Medulla oblongata (tissue), 1 donor: Measurements from ENCODE around the gene ZHX3.
A peak's percentile ranks its signal among the peaks of the same experiment; 100 is the strongest.
"Not testable (repeated sequence)": the region's sequence is repeated elsewhere in the genome, so short reads cannot be mapped to it uniquely, and the experiment has no call there.

Experiments
- DNase-seq: peaks from one replicate; pipeline ENCODE4 v3.0.0-alpha.2; 2015; ENCODE audit errors: extremely low spot score

Gene ZHX3

GRCh38 chr20:41258474-41258873 is 59.1 kb downstream of the ZHX3 start:
- no peak for DNase-seq

GRCh38 chr20:41256516-41256915 is 61.0 kb downstream of the ZHX3 start:
- DNase-seq, result no peak

- DNase-seq, result no peak
These were observed 61.9 kb downstream of the ZHX3 start for GRCh38 chr20:41255655-41256054.

GRCh38 chr20:41249411-41250281 is 67.9 kb downstream of the ZHX3 start:
- DNase-seq, result peak; percentile 78

GRCh38 chr20:41248368-41249024 is 69.0 kb downstream of the ZHX3 start:
- peak; percentile 85 for DNase-seq

- DNase-seq, result no peak
These were observed 69.8 kb downstream of the ZHX3 start for GRCh38 chr20:41247523-41248367.

GRCh38 chr20:41245086-41245707 is 72.3 kb downstream of the ZHX3 start:
- peak; percentile 81 for DNase-seq

GRCh38 chr20:41242807-41243206 is 74.7 kb downstream of the ZHX3 start:
- no peak for DNase-seq

- no peak for DNase-seq
These were observed 75.2 kb downstream of the ZHX3 start for GRCh38 chr20:41242352-41242751.

GRCh38 chr20:41237233-41237632 is 80.3 kb downstream of the ZHX3 start:
- DNase-seq, result not testable (repeated sequence)

GRCh38 chr20:41236818-41237217 is 80.7 kb downstream of the ZHX3 start:
- DNase-seq, result not testable (repeated sequence)

- peak; percentile 91 for DNase-seq
These were observed 83.0 kb downstream of the ZHX3 start for GRCh38 chr20:41234546-41234945.

GRCh38 chr20:41234041-41234440 is 83.5 kb downstream of the ZHX3 start:
- DNase-seq, result peak; percentile 46

- DNase-seq, result peak; percentile 54
These were observed 84.3 kb downstream of the ZHX3 start for GRCh38 chr20:41232973-41233926.

- no peak for DNase-seq
These were observed 86.4 kb downstream of the ZHX3 start for GRCh38 chr20:41231136-41231535.

- DNase-seq, result peak; percentile 55
These were observed 87.4 kb downstream of the ZHX3 start for GRCh38 chr20:41230136-41230535.

- no peak for DNase-seq
These were observed 88.3 kb downstream of the ZHX3 start for GRCh38 chr20:41229259-41229658.

- DNase-seq, result no peak
These were observed 88.7 kb downstream of the ZHX3 start for GRCh38 chr20:41228858-41229257.

GRCh38 chr20:41226426-41226825 is 91.1 kb downstream of the ZHX3 start:
- DNase-seq, result no peak

- no peak for DNase-seq
These were observed 92.4 kb downstream of the ZHX3 start for GRCh38 chr20:41225091-41225490.

- peak; percentile 30 for DNase-seq
These were observed 93.2 kb downstream of the ZHX3 start for GRCh38 chr20:41224281-41224680.
